ENCODE data around the gene SLC2A6. TPM values are rescaled to one million over a fixed set of nuclear protein-coding genes. Genes with fewer than 3 reads are reported as not detected.

Gene SLC2A6
- total RNA-seq, 1 experiment from 2014 or later, result 18.7 TPM

- no peak overlapping the region for H2AK5ac ChIP-seq (ENCODE audit: insufficient read length, low read length)
- no peaks in the 10 kb centered on the region; a peak in 1 of 5 replicates for H3K9me3 Mint-ChIP-seq
- no CpG with 5 or more reads among the region's 9 CpGs for WGBS (ENCODE audit: extremely low coverage, insufficient read length, low lambda C conversion rate)
- H2BK12ac ChIP-seq (ENCODE audit: insufficient read length, low read depth, low read length), result no peak overlapping the region
- H3K36me3 Mint-ChIP-seq (ENCODE audit: insufficient read depth in 1 of 3, low read depth in 3 of 3), result no peaks in the 10 kb centered on the region
- no peaks in the 10 kb centered on the region for H3K4me1 ChIP-seq (ENCODE audit: insufficient read depth, low read length)
- H4K91ac ChIP-seq (ENCODE audit: insufficient read length, low read depth, low read length), result no peak overlapping the region
- no peak overlapping the region for H3K14ac ChIP-seq (ENCODE audit: insufficient read depth, low read length)
- H2BK20ac ChIP-seq (ENCODE audit: low read depth, low read length, poor library complexity, severe bottlenecking), result no peak overlapping the region
- no peak overlapping the region for H3K18ac ChIP-seq (ENCODE audit: insufficient read length, low read depth, low read length)
- H3K27ac Mint-ChIP-seq, result no peak overlapping the region; a peak in 2 of 7 replicates
- H3K23me2 ChIP-seq (ENCODE audit: insufficient read length, low read depth, low read length, poor library complexity, severe bottlenecking), result peaks cover 7% of the 10 kb centered on the region
- no peak overlapping the region for H3T11ph ChIP-seq (ENCODE audit: low read length)
- H3K4ac ChIP-seq (ENCODE audit: low read depth, low read length), result no peak overlapping the region
- no peak overlapping the region for H3K9ac ChIP-seq (ENCODE audit: extremely low read depth, insufficient read length, low read length)
- no peaks in the 10 kb centered on the region for H4K20me1 ChIP-seq (ENCODE audit: control insufficient read depth, insufficient read depth, insufficient read length)
- DNase-seq, result no peak
- H2BK5ac ChIP-seq (ENCODE audit: insufficient read length, low read length), result no peak overlapping the region
- H4K5ac ChIP-seq (ENCODE audit: insufficient read length, low read depth, low read length), result no peak overlapping the region
- no peaks in the 10 kb centered on the region for H3K79me2 ChIP-seq (ENCODE audit: insufficient read depth, low read length)
- H2AFZ ChIP-seq (ENCODE audit: low read length), result no peak overlapping the region
- no peak overlapping the region for H4K8ac ChIP-seq (replicated peaks; ENCODE audit: insufficient read length, low read depth, low read length)
- no peaks in the 10 kb centered on the region for H3K27me3 ChIP-seq (ENCODE audit: insufficient read depth, low read length)
- H3K27ac ChIP-seq (ENCODE audit: insufficient read length, low read depth, low read length), result no peak overlapping the region
- no peak overlapping the region for H3K4me2 ChIP-seq (ENCODE audit: insufficient read depth, insufficient read length, low read length)
- H3K27me3 Mint-ChIP-seq (ENCODE audit: low read depth), result peaks cover 25% of the 10 kb centered on the region
- no peak overlapping the region for H3K56ac ChIP-seq (ENCODE audit: insufficient read length, low read depth, low read length)
- peaks cover 0 to 8% of the 10 kb centered on the region in 2 experiments; a peak in 1 of 4 replicates for H3K4me1 Mint-ChIP-seq
- no peaks in the 10 kb centered on the region for H3K9me3 ChIP-seq (ENCODE audit: control insufficient read depth, low read depth, low read length)
- H3K23ac ChIP-seq (ENCODE audit: insufficient read length, low read depth, low read length), result no peak overlapping the region
- H2BK120ac ChIP-seq (ENCODE audit: low read depth, low read length, poor library complexity, severe bottlenecking), result no peak overlapping the region
- H3K79me1 ChIP-seq (ENCODE audit: insufficient read depth, low read depth, low read length, poor library complexity, severe bottlenecking), result no peaks in the 10 kb centered on the region
- H2BK15ac ChIP-seq (ENCODE audit: low read depth, low read length), result no peak overlapping the region
- no peak overlapping the region for H3K4me3 Mint-ChIP-seq
- no peak for TF ChIP-seq CTCF (conservative IDR thresholded peaks at IDR 0.05)
These were observed 4.7 kb upstream of the SLC2A6 start for GRCh38 chr9:133483611-133484010.
